HEK293 (cell line): ENCODE measurements around the gene FGFR3.

Source experiments
- CTCF ChIA-PET: fragments of 350-600 bp; formaldehyde crosslinking; extraction: SDS; loops from one replicate; lab custom pipeline; 2021; ENCODE audit warnings: antibody characterized with exemption; lab: Yijun Ruan, JAX
- POLR2A ChIA-PET: fragments of 300-600 bp; formaldehyde crosslinking; extraction: SDS; loops from one replicate; lab custom pipeline; 2020; ENCODE audit warnings: antibody characterized with exemption, inconsistent platforms; lab: Yijun Ruan, JAX
- H3K27ac ChIP-seq: fragments of 200-500 bp; sonication (Bioruptor generic); 2 replicates; pipeline ENCODE4 v1.5.1; 2014; ENCODE audit warnings: low read depth, low read length, control low read depth, inconsistent platforms; ENCODE audit errors: extremely low read depth
- H3K36me3 ChIP-seq, 2 experiments: fragments of 200-500 bp in 1 of 2; sonication (Bioruptor generic) in 1 of 2; 1 replicate in 1 of 2; 2 replicates in 1 of 2; pipeline ENCODE4 v1.5.1; 2014 to 2017; ENCODE audit warnings: inconsistent platforms in 2 of 2, low read length in 2 of 2; ENCODE audit not compliant: control insufficient read depth in 2 of 2, insufficient read depth in 1 of 2
- H3K4me1 ChIP-seq: fragments of 200-500 bp; sonication (Bioruptor generic); 2 replicates; pipeline ENCODE4 v1.5.1; 2014; ENCODE audit warnings: mild to moderate bottlenecking, low read length, inconsistent platforms; ENCODE audit not compliant: control insufficient read depth, insufficient read depth
- H3K4me3 ChIP-seq: 2 replicates; pipeline ENCODE4 v1.5.1; 2011; ENCODE audit warnings: low read depth, mild to moderate bottlenecking, control low read depth, low read length, moderate library complexity
- H3K9me3 ChIP-seq: fragments of 200-500 bp; sonication (Bioruptor generic); 2 replicates; pipeline ENCODE4 v1.5.1; 2014; ENCODE audit warnings: low read depth, low read length, inconsistent platforms; ENCODE audit not compliant: control insufficient read depth, insufficient read depth
- GLI4 ChIP-seq: fragments of 450-650 bp; formaldehyde crosslinking; IDR thresholded peaks from 2 replicates; pipeline ENCODE4 v1.5.1; 2016; ENCODE audit warnings: missing biosample characterization, missing genetic modification characterization
- HIC1 ChIP-seq: fragments of 450-650 bp; formaldehyde crosslinking; IDR thresholded peaks from 2 replicates; pipeline ENCODE4 v1.5.1; 2016; ENCODE audit warnings: missing biosample characterization, missing genetic modification characterization
- HOXC10 ChIP-seq: sonication (generic); formaldehyde crosslinking; IDR thresholded peaks from 2 replicates; pipeline ENCODE4 v1.8.1; 2023; ENCODE audit warnings: mild to moderate bottlenecking, missing genetic modification reagents
- IKZF3 ChIP-seq: fragments of 450-650 bp; IDR thresholded peaks from 2 replicates; pipeline ENCODE4 v1.5.0; 2018; ENCODE audit warnings: missing biosample characterization, mild to moderate bottlenecking, missing genetic modification characterization, moderate library complexity
- KLF1 ChIP-seq: fragments of 450-650 bp; formaldehyde crosslinking; IDR thresholded peaks from 2 replicates; pipeline ENCODE4 v1.5.1; 2016; ENCODE audit warnings: missing biosample characterization, missing genetic modification characterization
- KLF8 ChIP-seq: fragments of 450-650 bp; formaldehyde crosslinking; IDR thresholded peaks from 2 replicates; pipeline ENCODE4 v1.5.1; 2016; ENCODE audit warnings: missing biosample characterization, missing genetic modification characterization
- MYNN ChIP-seq: fragments of 450-650 bp; formaldehyde crosslinking; IDR thresholded peaks from 2 replicates; pipeline ENCODE4 v1.5.1; 2016; ENCODE audit warnings: missing biosample characterization, missing genetic modification characterization, borderline replicate concordance
- SALL2 ChIP-seq: fragments of 450-650 bp; formaldehyde crosslinking; IDR thresholded peaks from 2 replicates; pipeline ENCODE4 v1.5.0; 2017; ENCODE audit warnings: missing biosample characterization, mild to moderate bottlenecking, missing genetic modification characterization, borderline replicate concordance
- SP3 ChIP-seq: fragments of 450-650 bp; formaldehyde crosslinking; IDR thresholded peaks from 2 replicates; pipeline ENCODE4 v1.5.1; 2016; ENCODE audit warnings: missing biosample characterization, missing genetic modification characterization
- TCF7L2 ChIP-seq: IDR thresholded peaks from 2 replicates; pipeline ENCODE4 v1.6.1; 2011; ENCODE audit warnings: low read depth, mild to moderate bottlenecking, inconsistent platforms, low read length, moderate library complexity, borderline replicate concordance
- ZBTB1 ChIP-seq: fragments of 450-650 bp; formaldehyde crosslinking; IDR thresholded peaks from 2 replicates; pipeline ENCODE4 v1.5.1; 2016; ENCODE audit warnings: missing biosample characterization, missing genetic modification characterization
- ZBTB8A ChIP-seq: fragments of 450-650 bp; formaldehyde crosslinking; IDR thresholded peaks from 2 replicates; pipeline ENCODE4 v1.5.1; 2016; ENCODE audit warnings: missing biosample characterization, missing genetic modification characterization
- ZNF155 ChIP-seq: fragments of 450-650 bp; formaldehyde crosslinking; IDR thresholded peaks from 2 replicates; pipeline ENCODE4 v1.5.1; 2016; ENCODE audit warnings: missing biosample characterization, missing genetic modification characterization
- ZNF2 ChIP-seq: fragments of 450-650 bp; formaldehyde crosslinking; IDR thresholded peaks from 2 replicates; pipeline ENCODE4 v1.5.1; 2016; ENCODE audit warnings: missing biosample characterization, missing genetic modification characterization
- ZNF341 ChIP-seq: fragments of 450-650 bp; formaldehyde crosslinking; IDR thresholded peaks from 2 replicates; pipeline ENCODE4; 2016; ENCODE audit warnings: low read depth, missing biosample characterization, missing genetic modification characterization
- ZNF488 ChIP-seq: fragments of 450-650 bp; formaldehyde crosslinking; IDR thresholded peaks from 2 replicates; pipeline ENCODE4 v1.5.1; 2016; ENCODE audit warnings: missing biosample characterization, missing genetic modification characterization
- ZNF571 ChIP-seq: fragments of 450-650 bp; formaldehyde crosslinking; IDR thresholded peaks from 2 replicates; pipeline ENCODE4 v1.5.0; 2017; ENCODE audit warnings: missing biosample characterization, missing genetic modification characterization
- ZNF600 ChIP-seq: fragments of 450-650 bp; formaldehyde crosslinking; IDR thresholded peaks from 2 replicates; pipeline ENCODE4 v1.5.1; 2016; ENCODE audit warnings: missing biosample characterization, missing genetic modification characterization
- ZNF768 ChIP-seq: fragments of 450-650 bp; formaldehyde crosslinking; IDR thresholded peaks from 2 replicates; pipeline ENCODE4 v1.5.1; 2018; ENCODE audit warnings: missing biosample characterization, mild to moderate bottlenecking, missing genetic modification characterization
- TF ChIP-seq, protein P1 (sequence below): fragments of 450-650 bp; formaldehyde crosslinking; IDR thresholded peaks from 2 replicates; pipeline ENCODE4 v1.5.1; 2017; ENCODE audit warnings: missing biosample characterization, missing genetic modification characterization

The FGFR3 gene

GRCh38 chr4:1757836-1758235 lies 35.3 kb upstream of the FGFR3 start (continued):
- TF ChIP-seq ZNF488 (tag by site-specific recombination), result no peak
- TF ChIP-seq, all 188 proteins: peak for 0

DNA sequence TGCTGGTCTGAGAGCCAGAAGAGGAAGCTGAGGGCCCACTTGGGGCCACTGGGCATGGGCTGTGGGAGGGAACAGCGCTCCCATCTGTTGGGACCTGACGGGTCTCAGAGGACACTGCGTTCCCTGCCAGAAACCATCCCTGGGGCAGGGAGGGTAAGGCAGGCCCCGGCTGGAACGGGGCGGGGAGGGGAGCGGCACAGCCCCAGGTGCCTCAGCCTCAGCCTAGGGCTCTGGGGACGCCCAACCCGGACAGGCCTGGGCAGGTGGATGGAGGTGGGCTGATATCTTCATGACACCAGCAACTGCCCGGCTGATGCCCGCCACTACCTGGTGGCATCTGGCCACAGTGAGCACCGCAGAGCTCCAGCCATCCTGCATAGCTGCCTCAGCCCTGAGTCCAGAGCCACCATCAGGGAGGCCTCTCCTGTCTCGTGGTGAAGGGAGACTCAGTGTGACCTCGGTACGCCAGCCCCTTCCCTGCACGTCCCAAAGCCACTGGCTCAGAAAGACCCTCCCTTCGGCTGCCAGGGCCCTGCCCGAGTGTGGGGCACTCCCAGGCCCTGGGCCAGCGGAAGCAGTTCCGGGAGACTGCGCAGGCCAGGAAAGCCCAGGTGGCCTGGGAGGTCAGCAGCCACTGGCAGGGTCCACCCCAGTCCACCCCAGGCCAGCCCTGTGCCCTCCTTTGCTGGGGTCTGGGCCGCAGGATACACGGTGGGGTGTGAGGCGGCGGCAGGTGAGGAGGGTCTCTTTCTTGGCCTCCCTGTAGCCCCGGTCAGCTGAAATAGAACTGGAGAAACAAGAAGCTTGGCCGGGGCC lies 34.6 kb upstream of the FGFR3 start:
- H3K9me3 ChIP-seq, result no peaks in the 10 kb centered on the region
- ChIA-PET CTCF (interaction anchor here (0.6 to 1.6 kb wide), 3 partner anchors 11 to 52 kb away, joined by 3 read pairs; no protein-coding TSS in a partner anchor), POLR2A (no interaction called here)
- H3K27ac ChIP-seq, result no peak overlapping the region
- H3K36me3 ChIP-seq, result no peaks in the 10 kb centered on the region
- no peaks in the 10 kb centered on the region for H3K4me1 ChIP-seq
- H3K4me3 ChIP-seq, result no peak overlapping the region
- TF ChIP-seq MYNN (no peak), ZNF341 (tag by site-specific recombination) (peak; percentile 65), ZNF600 (0 out of 2 replicates have a peak, but pooled peaks have one; percentile 38), HIC1 (tag by site-specific recombination) (peak; percentile 67)
- TF ChIP-seq, all 188 proteins: peak for 3

- Histone ChIP-seq H3K9me3 (no peaks in the 10 kb centered on the region), H3K4me3 (no peak overlapping the region), H3K36me3 (no peaks in the 10 kb centered on the region), H3K27ac (no peak overlapping the region), H3K4me1 (no peaks in the 10 kb centered on the region)
- TF ChIP-seq, protein P1, sequence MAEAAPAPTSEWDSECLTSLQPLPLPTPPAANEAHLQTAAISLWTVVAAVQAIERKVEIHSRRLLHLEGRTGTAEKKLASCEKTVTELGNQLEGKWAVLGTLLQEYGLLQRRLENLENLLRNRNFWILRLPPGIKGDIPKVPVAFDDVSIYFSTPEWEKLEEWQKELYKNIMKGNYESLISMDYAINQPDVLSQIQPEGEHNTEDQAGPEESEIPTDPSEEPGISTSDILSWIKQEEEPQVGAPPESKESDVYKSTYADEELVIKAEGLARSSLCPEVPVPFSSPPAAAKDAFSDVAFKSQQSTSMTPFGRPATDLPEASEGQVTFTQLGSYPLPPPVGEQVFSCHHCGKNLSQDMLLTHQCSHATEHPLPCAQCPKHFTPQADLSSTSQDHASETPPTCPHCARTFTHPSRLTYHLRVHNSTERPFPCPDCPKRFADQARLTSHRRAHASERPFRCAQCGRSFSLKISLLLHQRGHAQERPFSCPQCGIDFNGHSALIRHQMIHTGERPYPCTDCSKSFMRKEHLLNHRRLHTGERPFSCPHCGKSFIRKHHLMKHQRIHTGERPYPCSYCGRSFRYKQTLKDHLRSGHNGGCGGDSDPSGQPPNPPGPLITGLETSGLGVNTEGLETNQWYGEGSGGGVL (tag by site-specific recombination), result no peak
- TF ChIP-seq KLF1 (peak; percentile 37; the same call in 1 of the 2 replicates), KLF8 (tag by site-specific recombination) (0 out of 2 replicates have a peak, but pooled peaks have one; percentile 27)
- POLR2A ChIA-PET, result no interaction called here
- CTCF ChIA-PET, result interaction anchor here (0.6 to 1.6 kb wide), 4 partner anchors 11 to 51 kb away, joined by 3 to 4 read pairs (median 3); no protein-coding TSS in a partner anchor
Observed at GRCh38 chr4:1759170-1759817, 33.8 kb upstream of the FGFR3 start.

GRCh38 chr4:1759818-1760223 lies 33.3 kb upstream of the FGFR3 start:
- Histone ChIP-seq H3K9me3 (no peaks in the 10 kb centered on the region), H3K27ac (no peak overlapping the region), H3K4me1 (no peaks in the 10 kb centered on the region), H3K36me3 (no peaks in the 10 kb centered on the region), H3K4me3 (no peak overlapping the region)
- CTCF ChIA-PET, result interaction anchor here (1.0 to 1.6 kb wide), 2 partner anchors 33 to 51 kb away, joined by 3 to 4 read pairs; no protein-coding TSS in a partner anchor
- POLR2A ChIA-PET, result no interaction called here
- TF ChIP-seq HOXC10, result no peak
- TF ChIP-seq KLF8 (tag by site-specific recombination), result 0 out of 2 replicates have a peak, but pooled peaks have one; percentile 4
- TF ChIP-seq GLI4 (tag by site-specific recombination), result no peak
- TF ChIP-seq ZBTB8A (tag by site-specific recombination), result peak; percentile 45; the same call in 1 of the 2 replicates
- no peak for TF ChIP-seq ZNF155
- no peak for TF ChIP-seq SP3 (tag by site-specific recombination)
- TF ChIP-seq ZNF2 (tag by site-specific recombination), result no peak
- no peak for TF ChIP-seq ZNF768 (tag by site-specific recombination)
- no peak for TF ChIP-seq ZBTB1 (tag by site-specific recombination)
- no peak for TF ChIP-seq IKZF3 (tag by site-specific recombination)
- TF ChIP-seq TCF7L2, result no peak
- no peak for TF ChIP-seq SALL2 (tag by site-specific recombination)
- TF ChIP-seq ZNF571 (tag by site-specific recombination), result no peak
